Measurements from ENCODE around the gene OR2T29.
"Not testable (repeated sequence)": the region's sequence is repeated elsewhere in the genome, so short reads cannot be mapped to it uniquely, and the experiment has no call there.

The OR2T29 gene

DNA sequence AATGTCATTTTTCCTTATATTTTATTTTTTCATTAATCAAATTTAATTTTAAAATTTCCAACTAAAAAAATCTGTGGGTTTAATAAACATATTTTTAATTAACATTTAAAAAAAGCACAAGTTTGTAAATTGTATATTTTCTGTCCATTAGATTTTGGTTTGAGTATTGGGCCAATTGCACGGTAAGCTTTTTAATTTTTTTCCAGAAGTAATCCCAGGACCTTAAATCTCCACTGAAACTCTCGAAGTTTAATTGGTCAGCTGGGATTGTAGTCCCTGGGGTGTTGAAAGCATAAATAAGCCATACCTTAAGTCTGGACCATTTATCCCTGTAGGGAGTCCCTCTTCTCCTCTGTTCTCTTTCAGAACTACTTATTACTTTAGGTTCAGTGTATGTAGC, 54.8 kb downstream of the OR2T29 start, which contains the start of gene OR2G6:
TSS of gene OR2G6 (plus strand) at position 301 of the 400 bp plus-strand sequence. CDS start 13,574 bp downstream, outside the sequence.
- not testable (repeated sequence) for FAIRE-seq
